SK-N-SH (cell line): ENCODE data around the gene MYO16. TPM values are rescaled to one million over a fixed set of nuclear protein-coding genes. Genes with fewer than 3 reads are reported as not detected.

ENCODE experiments used
- CTCF ChIA-PET: fragments of 300-600, 350-600 bp; formaldehyde crosslinking; extraction: SDS; loops from one replicate; lab custom pipeline; 2021; lab: Yijun Ruan, JAX
- POLR2A ChIA-PET: fragments of 350-600 bp; sonication (Branson Sonifier 250); formaldehyde crosslinking; extraction: SDS; loops from one replicate; lab custom pipeline; 2020; ENCODE audit warnings: antibody characterized with exemption, inconsistent platforms; lab: Yijun Ruan, JAX
- DNase-seq: peaks from one replicate; pipeline ENCODE4 v3.0.0; 2012
- H2AFZ ChIP-seq: fragments of 200-600 bp; sonication (generic); 2 replicates; pipeline ENCODE4 v1.8.1; 2016; ENCODE audit warnings: antibody characterized with exemption, mild to moderate bottlenecking, low read depth
- H3F3A ChIP-seq: fragments of 200-600 bp; sonication (generic); replicated peaks from 2 replicates; pipeline ENCODE3; 2016; ENCODE audit warnings: antibody characterized with exemption, mild to moderate bottlenecking; ENCODE audit not compliant: insufficient read depth
- H3K27ac ChIP-seq, 2 experiments: fragments of 200-500 bp in 1 of 2; fragments of 200-600 bp in 1 of 2; sonication (Bioruptor generic) in 1 of 2; sonication (generic), shearing (Covaris generic) in 1 of 2; 2 replicates each; pipeline versions ENCODE4 v1.5.1 to v1.6.1; 2014 to 2016; ENCODE audit warnings: low read depth in 2 of 2, inconsistent platforms in 1 of 2, low read length in 1 of 2, mild to moderate bottlenecking in 1 of 2, mixed read lengths in 1 of 2
- H3K27me3 ChIP-seq: fragments of 200-600 bp; sonication (generic), shearing (Covaris generic); 2 replicates; pipeline ENCODE4 v1.6.1; 2016; ENCODE audit warnings: mixed run types; ENCODE audit not compliant: insufficient read depth
- H3K36me3 ChIP-seq, 2 experiments: fragments of 200-500 bp in 1 of 2; fragments of 200-600 bp in 1 of 2; sonication (Bioruptor generic) in 1 of 2; sonication (generic) in 1 of 2; replicated peaks in 1 of 2; 2 replicates each; pipeline versions ENCODE3 to v1.5.1; 2014 to 2016; ENCODE audit warnings: low read length in 1 of 2, mild to moderate bottlenecking in 1 of 2; ENCODE audit not compliant: insufficient read depth in 2 of 2, control insufficient read depth in 1 of 2
- H3K4me1 ChIP-seq, 2 experiments: fragments of 200-500 bp in 1 of 2; fragments of 200-600 bp in 1 of 2; sonication (Bioruptor generic) in 1 of 2; sonication (generic), shearing (Covaris generic) in 1 of 2; 2 replicates each; pipeline versions ENCODE4 v1.5.1 to v1.6.1; 2014 to 2016; ENCODE audit warnings: low read depth in 1 of 2, low read length in 1 of 2, mixed run types in 1 of 2; ENCODE audit not compliant: insufficient read depth in 2 of 2, control insufficient read depth in 1 of 2
- H3K4me2 ChIP-seq: fragments of 200-600 bp; sonication (generic), shearing (Covaris generic); 2 replicates; pipeline ENCODE4 v1.6.1; 2017; ENCODE audit warnings: mixed run types
- H3K4me3 ChIP-seq, 2 experiments: fragments of 200-500 bp in 1 of 2; fragments of 200-600 bp in 1 of 2; sonication (Bioruptor generic) in 1 of 2; sonication (generic), shearing (Covaris generic) in 1 of 2; 2 replicates each; pipeline versions ENCODE4 v1.5.1 to v1.8.1; 2014 to 2016; ENCODE audit warnings: low read depth in 2 of 2, inconsistent platforms in 1 of 2, low read length in 1 of 2, mild to moderate bottlenecking in 1 of 2, mixed read lengths in 1 of 2, moderate library complexity in 1 of 2
- H3K79me2 ChIP-seq: fragments of 200-600 bp; sonication (generic); 2 replicates; pipeline ENCODE4 v1.8.1; 2017; ENCODE audit warnings: mild to moderate bottlenecking; ENCODE audit not compliant: insufficient read depth
- H3K9ac ChIP-seq: fragments of 200-600 bp; sonication (generic); 2 replicates; pipeline ENCODE4 v1.6.1; 2017; ENCODE audit warnings: mixed run types
- H3K9me2 ChIP-seq: fragments of 200-600 bp; sonication (generic); 2 replicates; pipeline ENCODE4 v1.6.1; 2017; ENCODE audit warnings: mixed run types
- H3K9me3 ChIP-seq: fragments of 200-600 bp; sonication (generic); 2 replicates; pipeline ENCODE4 v1.6.1; 2017; ENCODE audit warnings: mixed run types, mild to moderate bottlenecking, moderate library complexity
- H4K20me1 ChIP-seq: fragments of 200-600 bp; sonication (generic); 2 replicates; pipeline ENCODE4 v1.6.1; 2017; ENCODE audit warnings: mild to moderate bottlenecking, mixed run types; ENCODE audit not compliant: insufficient read depth
- EP300 ChIP-seq, 2 experiments: IDR thresholded peaks; 2 replicates each; pipeline versions ENCODE4 v1.4.0 to v1.6.1; 2012; ENCODE audit warnings: borderline replicate concordance in 1 of 2, low read depth in 1 of 2, low read length in 1 of 2
- EZH2phosphoT487 ChIP-seq: fragments of 200-600 bp; sonication (generic); IDR thresholded peaks from 2 replicates; pipeline ENCODE4 v1.6.1; 2017; ENCODE audit warnings: low read depth, mixed run types, mild to moderate bottlenecking, antibody characterized with exemption, moderate library complexity, borderline replicate concordance
- FOSL2 ChIP-seq: IDR thresholded peaks from 2 replicates; pipeline ENCODE4 v1.4.0; 2012; ENCODE audit warnings: low read depth, mild to moderate bottlenecking, moderate library complexity, borderline replicate concordance
- FOXM1 ChIP-seq: IDR thresholded peaks from 2 replicates; pipeline ENCODE4 v1.4.0; 2012; ENCODE audit warnings: low read depth, mild to moderate bottlenecking
- GATA2 ChIP-seq: sonication (generic); formaldehyde crosslinking; IDR thresholded peaks from 2 replicates; pipeline ENCODE4 v1.5.0; 2020; ENCODE audit warnings: mild to moderate bottlenecking, missing genetic modification reagents
- IRF3 ChIP-seq: fragments of 150-350 bp; IDR thresholded peaks from 2 replicates; pipeline ENCODE4 v1.6.1; 2016; ENCODE audit warnings: mild to moderate bottlenecking, low read depth, low read length
- JUND ChIP-seq: IDR thresholded peaks from 2 replicates; pipeline ENCODE4 v1.4.0; 2012
- MXI1 ChIP-seq: IDR thresholded peaks from 2 replicates; pipeline ENCODE4 v1.6.1; 2012; ENCODE audit warnings: mild to moderate bottlenecking, low read depth, low read length, improper control_type of control experiment
- RAD21 ChIP-seq: IDR thresholded peaks from 2 replicates; pipeline ENCODE4 v1.6.1; 2012; ENCODE audit warnings: mild to moderate bottlenecking, low read length
- RFX5 ChIP-seq: IDR thresholded peaks from 2 replicates; pipeline ENCODE4 v1.6.1; 2012; ENCODE audit warnings: mild to moderate bottlenecking, improper control_type of control experiment, low read length
- SMC3 ChIP-seq: IDR thresholded peaks from 2 replicates; pipeline ENCODE4 v1.6.1; 2012; ENCODE audit warnings: low read depth, low read length, improper control_type of control experiment
- TAF1 ChIP-seq: IDR thresholded peaks from 2 replicates; pipeline ENCODE4 v1.6.1; 2012; ENCODE audit warnings: low read depth, mild to moderate bottlenecking, low read length, moderate library complexity, borderline replicate concordance
- USF1 ChIP-seq: IDR thresholded peaks from 2 replicates; pipeline ENCODE4 v1.4.0; 2012; ENCODE audit warnings: low read depth, borderline replicate concordance
- YY1 ChIP-seq: IDR thresholded peaks from 2 replicates; pipeline ENCODE4 v1.4.0; 2012; ENCODE audit warnings: low read depth, mild to moderate bottlenecking
- WGBS: methylation state at CpG from one replicate; pipeline ENCODE4 v1.1.6; 2017; ENCODE audit warnings: low lambda C conversion rate; 5-methylcytosine and 5-hydroxymethylcytosine counted together
- polyA plus RNA-seq, 3 experiments: library from polyadenylated mRNA; depleted of rRNA; stranded (reverse); fragments of >200 nt; gene quantifications; 2 replicates each; pipeline ENCODE4 v1.2.3, GENCODE V29; 2012

The MYO16 gene
- polyA plus RNA-seq, 1 of the 3 experiments (the other 2 are of a cell fraction): 0.07 TPM

- Histone ChIP-seq H3K9me2 (no peaks in the 10 kb centered on the region), H3K4me3 (no peak overlapping the region), H3K9me3 (no peaks in the 10 kb centered on the region)
- CTCF ChIA-PET: interaction anchor here (1.3 to 2.4 kb wide), 2 partner anchors 8 to 59 kb away, joined by 4 to 9 read pairs; no protein-coding TSS in a partner anchor
- DNase-seq: no peak
- WGBS: 91% methylated on average over 4 of the region's 4 CpGs
- no peak for TF ChIP-seq EZH2phosphoT487
- TF ChIP-seq FOXM1: no peak
- TF ChIP-seq IRF3: no peak
- TF ChIP-seq FOSL2: no peak
- TF ChIP-seq TAF1: no peak
- TF ChIP-seq EP300 (IDR thresholded peaks at IDR 0.05; ENCODE audit: borderline replicate concordance in 1 of 2, low read depth in 1 of 2, low read length in 1 of 2): no peak
- no peak for TF ChIP-seq RAD21
- no peak for TF ChIP-seq RFX5
- no peak for TF ChIP-seq YY1
- TF ChIP-seq GATA2 (CRISPR knock-in tag): no peak
- TF ChIP-seq JUND: no peak
- no peak for TF ChIP-seq MXI1
- no peak for TF ChIP-seq USF1
- TF ChIP-seq, all 33 proteins: peak for 0
- no peaks in the 10 kb centered on the region for H3F3A ChIP-seq
- no peaks in the 10 kb centered on the region for H3K79me2 ChIP-seq
- no peak overlapping the region for H3K4me2 ChIP-seq
- H4K20me1 ChIP-seq: no peaks in the 10 kb centered on the region
- H3K27me3 ChIP-seq: no peaks in the 10 kb centered on the region
- no peak overlapping the region for H2AFZ ChIP-seq
- POLR2A ChIA-PET: no interaction called here
- no peak overlapping the region for H3K9ac ChIP-seq
- no peaks in the 10 kb centered on the region for H3K36me3 ChIP-seq
- peaks cover 0 to 12% of the 10 kb centered on the region in 2 experiments; a peak in 2 of 4 replicates for H3K4me1 ChIP-seq
- peak overlapping the region in 1 of 2 experiments; percentile 34; a peak in 1 of 4 replicates for H3K27ac ChIP-seq
Measured at GRCh38 chr13:109204657-109205056, 575.2 kb downstream of the MYO16 start.

- no peak overlapping the region for H2AFZ ChIP-seq
- no peaks in the 10 kb centered on the region for H4K20me1 ChIP-seq
- H3K9ac ChIP-seq: no peak overlapping the region
- peak; percentile 39 for TF ChIP-seq JUND
- TF ChIP-seq SMC3: no peak
- peak; percentile 46; the same call in 1 of the 2 replicates for TF ChIP-seq FOSL2
- TF ChIP-seq, all 33 proteins: peak for 2
- Histone ChIP-seq H3K9me2 (no peaks in the 10 kb centered on the region), H3F3A (no peaks in the 10 kb centered on the region), H3K4me3 (no peak overlapping the region), H3K27ac (no peak overlapping the region; a peak in 1 of 4 replicates), H3K4me2 (no peak overlapping the region), H3K36me3 (no peaks in the 10 kb centered on the region), H3K27me3 (no peaks in the 10 kb centered on the region), H3K4me1 (peaks cover 0 to 12% of the 10 kb centered on the region in 2 experiments; a peak in 2 of 4 replicates), H3K9me3 (no peaks in the 10 kb centered on the region), H3K79me2 (no peaks in the 10 kb centered on the region)
- ChIA-PET POLR2A (interaction anchor here (0.5 kb wide), 1 partner anchor 999 kb away, joined by 3 read pairs; no protein-coding TSS in a partner anchor), CTCF (interaction anchor here (1.0 to 2.4 kb wide), 3 partner anchors 8 to 59 kb away, joined by 3 to 9 read pairs (median 4); no protein-coding TSS in a partner anchor)
- WGBS: 43% methylated on average over 2 of the region's 2 CpGs
- DNase-seq: no peak
Measured at GRCh38 chr13:109205315-109205714, 575.9 kb downstream of the MYO16 start.
